Measurements from ENCODE around the gene SPACDR.
"Not testable (repeated sequence)": the region's sequence is repeated elsewhere in the genome, so short reads cannot be mapped to it uniquely, and the experiment has no call there.

DNA sequence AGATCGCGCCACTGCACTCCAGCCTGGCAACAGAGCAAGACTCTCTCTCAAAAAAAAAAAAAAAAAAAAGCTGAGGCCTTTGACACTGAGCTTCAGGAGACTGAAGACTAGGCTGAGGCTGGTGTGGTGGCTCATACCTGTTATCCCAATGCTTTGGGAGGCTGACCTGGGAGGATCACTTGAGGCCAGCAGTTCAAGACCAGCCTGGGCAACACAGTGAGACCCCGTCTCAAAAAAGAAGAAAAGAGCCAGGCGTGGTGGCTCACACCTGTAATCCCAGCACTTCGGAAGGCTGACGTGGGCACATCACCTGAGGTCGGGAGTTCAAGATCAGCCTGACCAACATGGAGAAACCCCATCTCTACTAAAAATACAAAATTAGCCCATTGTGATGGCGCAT is 16.7 kb downstream of the SPACDR start:
- TF ChIP-seq, protein P1, sequence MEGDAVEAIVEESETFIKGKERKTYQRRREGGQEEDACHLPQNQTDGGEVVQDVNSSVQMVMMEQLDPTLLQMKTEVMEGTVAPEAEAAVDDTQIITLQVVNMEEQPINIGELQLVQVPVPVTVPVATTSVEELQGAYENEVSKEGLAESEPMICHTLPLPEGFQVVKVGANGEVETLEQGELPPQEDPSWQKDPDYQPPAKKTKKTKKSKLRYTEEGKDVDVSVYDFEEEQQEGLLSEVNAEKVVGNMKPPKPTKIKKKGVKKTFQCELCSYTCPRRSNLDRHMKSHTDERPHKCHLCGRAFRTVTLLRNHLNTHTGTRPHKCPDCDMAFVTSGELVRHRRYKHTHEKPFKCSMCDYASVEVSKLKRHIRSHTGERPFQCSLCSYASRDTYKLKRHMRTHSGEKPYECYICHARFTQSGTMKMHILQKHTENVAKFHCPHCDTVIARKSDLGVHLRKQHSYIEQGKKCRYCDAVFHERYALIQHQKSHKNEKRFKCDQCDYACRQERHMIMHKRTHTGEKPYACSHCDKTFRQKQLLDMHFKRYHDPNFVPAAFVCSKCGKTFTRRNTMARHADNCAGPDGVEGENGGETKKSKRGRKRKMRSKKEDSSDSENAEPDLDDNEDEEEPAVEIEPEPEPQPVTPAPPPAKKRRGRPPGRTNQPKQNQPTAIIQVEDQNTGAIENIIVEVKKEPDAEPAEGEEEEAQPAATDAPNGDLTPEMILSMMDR (IDR thresholded peaks at IDR 0.05) = not testable (repeated sequence)
- not testable (repeated sequence) for TF ChIP-seq EZH2 (IDR thresholded peaks at IDR 0.05; ENCODE audit: borderline replicate concordance, insufficient read depth, low read depth, low read length, poor library complexity, severe bottlenecking)
